GM12801 (cell line): ENCODE data around the gene ASAP2.

Experiments
- CTCF ChIP-seq: IDR thresholded peaks from one replicate; pipeline ENCODE4 v1.5.1; 2011; ENCODE audit warnings: control low read depth; ENCODE audit not compliant: insufficient read length; ENCODE audit errors: extremely low read depth

Gene ASAP2

GRCh38 chr2:9423922-9424272 is 217.3 kb downstream of the ASAP2 start:
- no peak for TF ChIP-seq CTCF

DNA sequence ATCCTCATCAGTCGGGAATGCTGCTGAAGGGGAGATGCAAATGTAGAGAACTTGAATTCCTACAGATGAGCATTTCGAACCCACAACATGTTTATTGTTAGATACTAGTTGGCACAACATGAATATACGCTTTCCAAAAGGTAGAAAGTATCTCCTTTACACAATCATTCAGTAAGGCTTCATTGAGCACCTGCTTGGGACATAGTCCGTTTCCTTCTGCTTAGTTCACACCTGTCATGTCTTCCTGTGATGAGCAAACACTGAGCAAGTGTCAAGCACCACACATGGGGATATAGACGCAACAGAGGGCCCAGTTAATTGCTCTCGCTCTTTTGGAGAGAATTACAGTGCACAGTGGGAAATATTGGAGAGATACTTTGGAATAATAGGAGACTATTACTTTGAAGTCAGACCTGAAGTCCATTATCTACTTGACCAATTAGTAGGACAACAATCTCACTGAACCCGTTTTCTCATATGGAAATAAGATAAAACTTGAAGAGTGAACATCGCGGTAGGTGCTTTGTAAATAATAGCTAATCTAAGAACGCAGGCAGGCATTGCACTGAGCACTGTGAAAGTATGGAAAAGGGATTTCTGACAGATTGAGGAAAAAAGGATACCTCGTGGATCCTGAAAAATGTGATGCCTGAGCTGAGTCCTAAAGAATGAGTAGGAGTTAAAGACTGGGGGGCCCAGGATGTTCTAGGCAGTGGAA is 218.0 kb downstream of the ASAP2 start:
- no peak for TF ChIP-seq CTCF

DNA sequence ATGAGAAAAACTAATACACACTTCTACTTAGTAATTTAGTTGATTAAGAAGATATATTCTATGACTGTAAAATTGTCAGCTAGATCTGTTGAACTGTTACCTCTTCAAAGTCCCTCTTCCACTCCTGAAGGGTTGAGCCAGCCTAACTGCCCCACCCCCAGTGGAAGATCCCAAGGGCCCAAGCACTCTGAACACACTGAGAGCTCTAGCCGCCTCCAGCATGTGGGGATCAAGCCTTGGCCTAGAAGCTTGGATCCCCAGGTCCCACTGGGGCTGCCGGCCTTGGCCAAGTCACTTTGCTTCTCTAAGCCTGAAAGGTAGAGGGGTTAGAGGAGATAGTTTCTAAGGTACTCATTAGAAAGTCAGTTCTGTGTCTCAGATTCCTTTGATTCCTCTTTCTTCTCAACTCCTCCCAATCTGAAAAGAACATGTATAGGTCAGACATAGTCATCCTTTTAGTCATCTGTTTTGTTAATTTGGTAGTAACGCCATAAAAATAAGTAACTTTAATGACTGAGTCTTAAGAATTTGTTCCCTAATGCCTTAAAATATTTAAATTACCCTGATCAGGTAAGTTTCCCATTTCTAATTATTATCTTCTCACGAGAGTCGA is 222.5 kb downstream of the ASAP2 start:
- no peak for TF ChIP-seq CTCF

DNA sequence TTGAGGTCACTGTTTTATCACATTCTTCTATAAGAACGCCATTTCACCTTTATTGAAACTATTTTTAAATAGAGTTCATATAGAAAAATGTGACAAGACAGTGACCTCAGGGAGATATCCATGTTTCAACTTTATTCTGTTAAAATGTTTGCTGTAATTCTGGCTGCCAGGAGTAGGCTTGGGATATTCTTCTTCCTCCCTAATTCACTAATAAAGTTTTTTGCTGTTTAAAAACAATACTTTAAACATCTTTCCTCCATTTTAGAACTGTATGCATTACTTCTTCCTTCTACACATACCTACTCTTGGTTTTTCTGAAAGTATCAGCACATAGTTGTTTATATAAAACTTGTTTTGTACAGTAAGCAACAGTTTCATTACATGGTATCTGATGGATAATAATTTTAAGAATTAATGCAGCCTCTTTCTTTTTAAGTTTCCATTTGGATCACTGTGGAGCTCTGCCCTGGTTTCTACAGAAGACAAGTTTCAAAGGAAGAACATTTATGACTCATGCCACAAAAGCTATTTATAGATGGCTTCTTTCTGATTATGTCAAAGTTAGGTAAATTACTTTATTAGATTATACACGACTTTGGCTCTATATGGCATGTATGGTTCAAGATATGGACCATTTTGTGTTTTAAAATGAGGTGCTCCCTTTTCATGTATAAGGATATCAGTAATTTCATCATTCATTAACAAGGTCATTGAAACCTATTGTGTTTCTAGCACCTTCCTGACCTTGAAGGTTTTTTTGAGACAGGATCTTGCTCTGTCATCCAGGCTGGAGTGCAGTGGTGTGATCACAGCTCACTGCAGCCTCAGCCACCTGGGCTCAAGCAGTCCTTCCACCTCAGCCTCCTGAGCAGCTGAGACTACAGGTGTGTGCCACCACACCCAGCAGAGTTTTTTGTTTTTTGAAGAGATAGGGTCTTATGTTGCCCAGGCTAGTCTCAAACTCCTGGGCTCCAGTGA is 224.0 kb downstream of the ASAP2 start:
- TF ChIP-seq CTCF: no peak

DNA sequence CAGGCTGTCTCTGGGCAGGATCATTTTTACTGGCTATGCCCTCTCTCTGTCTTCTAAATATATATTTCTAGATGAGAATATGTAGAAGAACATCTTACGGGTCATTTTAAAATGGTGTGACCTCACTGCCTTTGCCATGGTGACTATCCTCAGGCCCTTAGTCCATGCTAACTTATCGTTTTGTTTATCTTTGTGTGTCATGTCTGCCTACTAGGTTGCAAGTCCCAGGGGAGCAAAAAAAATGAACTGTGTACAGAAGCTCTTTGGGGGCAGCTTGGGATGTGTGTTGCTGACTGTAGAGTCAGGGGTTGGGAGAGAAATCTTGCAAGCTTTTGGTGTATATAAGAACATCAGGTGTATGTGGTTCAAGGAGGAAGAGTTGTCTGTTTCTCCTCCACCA is 227.9 kb downstream of the ASAP2 start:
- no peak for TF ChIP-seq CTCF

GRCh38 chr2:9439536-9439935 is 232.9 kb downstream of the ASAP2 start:
- TF ChIP-seq CTCF: no peak

GRCh38 chr2:9440058-9440727 is 233.6 kb downstream of the ASAP2 start:
- TF ChIP-seq CTCF: no peak
